ENCODE data around the gene TBC1D17.

The TBC1D17 gene

GRCh38 chr19:49874503-49875157, 2.9 kb upstream of the TBC1D17 start:
- no peak for TF ChIP-seq ZFX (IDR thresholded peaks at IDR 0.05)
- TF ChIP-seq CTCF (conservative IDR thresholded peaks at IDR 0.05) = no peak
- peak overlapping the region; percentile 99; the same call in 1 of the 2 replicates for H3K27ac ChIP-seq

GRCh38 chr19:49875177-49875576, 2.3 kb upstream of the TBC1D17 start:
- peak overlapping the region; percentile 99 for H3K27ac ChIP-seq

GRCh38 chr19:49875857-49876421, 1.6 kb upstream of the TBC1D17 start:
- peak overlapping the region; percentile 99 for H3K27ac ChIP-seq
- no peak for TF ChIP-seq CTCF (conservative IDR thresholded peaks at IDR 0.05)
- no peak for TF ChIP-seq ZFX (IDR thresholded peaks at IDR 0.05)

More at GRCh38 chr19:49875177-49875576, 2.3 kb upstream of the TBC1D17 start:
- TF ChIP-seq CTCF (conservative IDR thresholded peaks at IDR 0.05) = no peak
- TF ChIP-seq ZFX (IDR thresholded peaks at IDR 0.05) = no peak

- TF ChIP-seq ZFX (IDR thresholded peaks at IDR 0.05) = no peak
- TF ChIP-seq CTCF (conservative IDR thresholded peaks at IDR 0.05) = no peak
- peak overlapping the region; percentile 99 for H3K27ac ChIP-seq
These were observed 981 bp upstream of the TBC1D17 start for GRCh38 chr19:49876422-49877019.

GRCh38 chr19:49877879-49878743, 609 bp downstream of the TBC1D17 start:
- H3K27ac ChIP-seq = peak overlapping the region; percentile 99

GRCh38 chr19:49878744-49879070, 1.2 kb downstream of the TBC1D17 start:
- no peak for TF ChIP-seq ZFX (IDR thresholded peaks at IDR 0.05)
- no peak for TF ChIP-seq CTCF (conservative IDR thresholded peaks at IDR 0.05)
- peak overlapping the region; percentile 99 for H3K27ac ChIP-seq

More at GRCh38 chr19:49877879-49878743, 609 bp downstream of the TBC1D17 start:
- TF ChIP-seq CTCF (conservative IDR thresholded peaks at IDR 0.05) (no peak), ZFX (IDR thresholded peaks at IDR 0.05) (no peak)

Data from C4-2B (cell line).